Occipital lobe (tissue), 2 donors: ENCODE data around the gene PLEKHM2. TPM values are rescaled to one million over a fixed set of nuclear protein-coding genes. Genes with fewer than 3 reads are reported as not detected.

Experiments used
- DNase-seq: peaks from one replicate; lab custom pipeline; 2025; lab: John Stamatoyannopoulos, UW
- total RNA-seq: library from RNA; depleted of rRNA; stranded (reverse); fragments of >200 nt; gene quantifications from one replicate; pipeline ENCODE4 v1.2.3, GENCODE V29; 2014

PLEKHM2 gene
- total RNA-seq, 1 donor from 2014 or later: 36.8 TPM

GRCh38 chr1:15739259-15739658, 55.1 kb downstream of the PLEKHM2 start:
- DNase-seq: no peak

- DNase-seq: no peak
Measured at GRCh38 chr1:15739745-15740144, 55.6 kb downstream of the PLEKHM2 start.

- DNase-seq: peak; percentile 59
Measured at GRCh38 chr1:15740924-15741850, 57.1 kb downstream of the PLEKHM2 start.

GRCh38 chr1:15742339-15742801, 58.2 kb downstream of the PLEKHM2 start, which contains the start of gene TMEM82:
Gene TMEM82, plus strand, starts transcription at chr1:15742499. Its CDS starts 61 bp downstream, at chr1:15742560.
- no peak for DNase-seq

GRCh38 chr1:15744122-15744679, 60.1 kb downstream of the PLEKHM2 start:
- no peak for DNase-seq

GRCh38 chr1:15747378-15747777, 63.3 kb downstream of the PLEKHM2 start:
- DNase-seq: no peak

- DNase-seq: no peak
Measured at GRCh38 chr1:15748264-15748663, 64.1 kb downstream of the PLEKHM2 start.

- DNase-seq: no peak
Measured at GRCh38 chr1:15748690-15749398, 64.7 kb downstream of the PLEKHM2 start.

- no peak for DNase-seq
Measured at GRCh38 chr1:15749399-15750291, 65.5 kb downstream of the PLEKHM2 start.

- no peak for DNase-seq
Measured at GRCh38 chr1:15750924-15751323, 66.8 kb downstream of the PLEKHM2 start.

GRCh38 chr1:15751717-15752116, 67.6 kb downstream of the PLEKHM2 start:
- no peak for DNase-seq

GRCh38 chr1:15753776-15754175, 69.7 kb downstream of the PLEKHM2 start:
- DNase-seq: no peak

- DNase-seq: no peak
Measured at GRCh38 chr1:15755021-15755645, 71.0 kb downstream of the PLEKHM2 start.

GRCh38 chr1:15755646-15756040, 71.5 kb downstream of the PLEKHM2 start:
- no peak for DNase-seq

- no peak for DNase-seq
Measured at GRCh38 chr1:15756143-15757015, 72.3 kb downstream of the PLEKHM2 start.

GRCh38 chr1:15757016-15757543, 73.0 kb downstream of the PLEKHM2 start:
- no peak for DNase-seq

GRCh38 chr1:15757575-15758342, 73.6 kb downstream of the PLEKHM2 start:
- DNase-seq: no peak

GRCh38 chr1:15758343-15758931, 74.3 kb downstream of the PLEKHM2 start, which contains the start of gene FBLIM1:
Gene FBLIM1, plus strand, starts transcription at chr1:15758795. Its CDS starts 6,189 bp downstream, at chr1:15764984.
- no peak for DNase-seq
